GM12864 (cell line): Measurements from ENCODE around the gene REXO4.

Source experiments
- DNase-seq: peaks from one replicate; pipeline ENCODE4 v3.0.0-alpha.2; 2011; ENCODE audit warnings: low read depth
- H3K4me3 ChIP-seq: 2 replicates; pipeline ENCODE4 v1.5.1; 2011; ENCODE audit warnings: mild to moderate bottlenecking, low read depth, low read length, control low read depth
- CTCF ChIP-seq: IDR thresholded peaks from 2 replicates; pipeline ENCODE4 v1.5.1; 2011; ENCODE audit warnings: low read depth, mild to moderate bottlenecking, moderate library complexity, low read length, control low read depth, inconsistent platforms; ENCODE audit errors: missing control alignments

REXO4 gene

GRCh38 chr9:133389562-133389961 lies 28.2 kb downstream of the REXO4 start:
- TF ChIP-seq CTCF: no peak
- H3K4me3 ChIP-seq: no peak overlapping the region

GRCh38 chr9:133389025-133389557 lies 28.7 kb downstream of the REXO4 start:
- TF ChIP-seq CTCF: no peak
- no peak for DNase-seq

More at GRCh38 chr9:133389562-133389961, 28.2 kb downstream of the REXO4 start:
- no peak for DNase-seq

GRCh38 chr9:133387680-133388079 lies 30.1 kb downstream of the REXO4 start:
- H3K4me3 ChIP-seq: no peak overlapping the region
- DNase-seq: no peak
- no peak for TF ChIP-seq CTCF

More at GRCh38 chr9:133389025-133389557, 28.7 kb downstream of the REXO4 start:
- H3K4me3 ChIP-seq: no peak overlapping the region

GRCh38 chr9:133386338-133386737 lies 31.5 kb downstream of the REXO4 start:
- DNase-seq: no peak
- no peak overlapping the region for H3K4me3 ChIP-seq
- TF ChIP-seq CTCF: no peak

GRCh38 chr9:133385452-133385851 lies 32.4 kb downstream of the REXO4 start:
- TF ChIP-seq CTCF: no peak
- no peak for DNase-seq
- no peak overlapping the region for H3K4me3 ChIP-seq

GRCh38 chr9:133384736-133385321 lies 33.0 kb downstream of the REXO4 start:
- TF ChIP-seq CTCF: no peak
- H3K4me3 ChIP-seq: no peak overlapping the region
- DNase-seq: no peak

GRCh38 chr9:133383438-133383837 lies 34.4 kb downstream of the REXO4 start:
- TF ChIP-seq CTCF: no peak
- H3K4me3 ChIP-seq: no peak overlapping the region
- no peak for DNase-seq
